NCI-H1436 treated with DMSO at 0.1 percent for 48 hours (cell line): ENCODE results near the gene SLC19A1.

Experiments
- DNase-seq: peaks from one replicate; lab custom pipeline; 2025; lab: John Stamatoyannopoulos, UW

Gene SLC19A1

GRCh38 chr21:45466330-45467220 is 75.7 kb downstream of the SLC19A1 start:
- no peak for DNase-seq

- no peak for DNase-seq
Measured at GRCh38 chr21:45465611-45466329, 76.5 kb downstream of the SLC19A1 start.

GRCh38 chr21:45465105-45465504 is 77.1 kb downstream of the SLC19A1 start:
- DNase-seq: no peak

GRCh38 chr21:45464309-45464708 is 77.9 kb downstream of the SLC19A1 start:
- DNase-seq: no peak

- DNase-seq: no peak
Measured at GRCh38 chr21:45463871-45464270, 78.4 kb downstream of the SLC19A1 start.

GRCh38 chr21:45461806-45462341 is 80.4 kb downstream of the SLC19A1 start:
- DNase-seq: no peak

- DNase-seq: no peak
Measured at GRCh38 chr21:45461369-45461750, 80.9 kb downstream of the SLC19A1 start.

- no peak for DNase-seq
Measured at GRCh38 chr21:45460611-45461368, 81.5 kb downstream of the SLC19A1 start.

GRCh38 chr21:45460011-45460565 is 82.2 kb downstream of the SLC19A1 start:
- no peak for DNase-seq

- DNase-seq: no peak
Measured at GRCh38 chr21:45459171-45460010, 82.8 kb downstream of the SLC19A1 start.

- DNase-seq: no peak
Measured at GRCh38 chr21:45458281-45459170, 83.7 kb downstream of the SLC19A1 start.

- no peak for DNase-seq
Measured at GRCh38 chr21:45457832-45458172, 84.4 kb downstream of the SLC19A1 start.

- DNase-seq: no peak
Measured at GRCh38 chr21:45457161-45457831, 84.9 kb downstream of the SLC19A1 start.

- DNase-seq: no peak
Measured at GRCh38 chr21:45456584-45457160, 85.6 kb downstream of the SLC19A1 start.

- no peak for DNase-seq
Measured at GRCh38 chr21:45455674-45456583, 86.3 kb downstream of the SLC19A1 start.

- no peak for DNase-seq
Measured at GRCh38 chr21:45454926-45455673, 87.1 kb downstream of the SLC19A1 start.
